ENCODE data around the gene NLK. TPM values are rescaled to one million over a fixed set of nuclear protein-coding genes. Genes with fewer than 3 reads are reported as not detected.
"Not testable (repeated sequence)": the region's sequence is repeated elsewhere in the genome, so short reads cannot be mapped to it uniquely, and the experiment has no call there.

The NLK gene
- total RNA-seq, 1 experiment from 2014 or later = 21.8 TPM

DNA sequence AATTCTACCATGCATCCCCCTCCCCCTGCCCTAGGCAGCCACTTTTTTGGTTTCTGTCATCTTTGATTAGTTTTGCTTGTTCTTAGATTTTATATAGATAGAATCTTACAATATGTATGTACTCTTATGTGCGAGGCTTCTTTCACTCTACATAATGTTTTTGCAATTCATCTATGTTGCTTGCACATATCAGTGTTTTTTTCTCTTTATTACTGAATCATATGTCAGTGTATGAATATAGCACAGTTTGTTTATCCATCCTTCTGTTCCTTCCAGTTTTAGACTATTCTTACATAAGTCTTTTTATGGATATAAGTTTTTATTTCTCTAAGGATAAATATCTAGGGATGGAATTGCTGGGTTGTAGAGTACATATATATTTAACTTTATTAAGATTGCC, 26.6 kb downstream of the NLK start:
- Histone ChIP-seq H3K4me3 (no peak overlapping the region), H3K4me1 (replicated peaks) (no peaks in the 10 kb centered on the region), H3K9me3 (replicated peaks) (0 out of 2 replicates have a peak, but pooled peaks cover 3% of the 10 kb centered on the region), H3K27me3 (replicated peaks) (no peaks in the 10 kb centered on the region), H3K27ac (no peak overlapping the region), H3K36me3 (peaks cover 13% of the 10 kb centered on the region)
- DNase-seq (ENCODE audit: low read depth in 1 of 2, low spot score in 2 of 2) = no peak

DNA sequence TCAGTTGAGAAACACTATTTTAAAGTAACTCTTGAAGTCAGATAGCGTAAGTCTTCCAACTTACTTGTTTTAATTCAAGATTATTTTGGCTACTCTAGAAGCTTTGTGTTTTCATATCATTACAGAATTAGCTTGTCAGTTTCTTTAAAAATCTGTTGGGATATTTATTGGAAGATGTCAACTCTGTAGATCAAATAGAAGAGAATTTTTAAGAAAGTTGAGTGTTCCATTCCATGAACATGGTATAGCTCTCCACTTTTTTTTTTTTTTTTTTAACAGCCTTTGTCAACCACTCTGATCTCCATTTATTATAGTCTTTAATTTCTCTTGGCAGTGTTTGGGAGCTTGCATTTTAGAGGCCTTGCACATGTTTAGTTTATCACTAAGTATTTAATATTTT, 28.7 kb downstream of the NLK start:
- Histone ChIP-seq H3K4me1 (replicated peaks) (no peaks in the 10 kb centered on the region), H3K27me3 (replicated peaks) (no peaks in the 10 kb centered on the region), H3K36me3 (peaks cover 6% of the 10 kb centered on the region), H3K9me3 (replicated peaks) (0 out of 2 replicates have a peak, but pooled peaks cover 3% of the 10 kb centered on the region), H3K27ac (no peak overlapping the region), H3K4me3 (no peak overlapping the region)
- DNase-seq (ENCODE audit: low read depth in 1 of 2, low spot score in 2 of 2) = no peak

DNA sequence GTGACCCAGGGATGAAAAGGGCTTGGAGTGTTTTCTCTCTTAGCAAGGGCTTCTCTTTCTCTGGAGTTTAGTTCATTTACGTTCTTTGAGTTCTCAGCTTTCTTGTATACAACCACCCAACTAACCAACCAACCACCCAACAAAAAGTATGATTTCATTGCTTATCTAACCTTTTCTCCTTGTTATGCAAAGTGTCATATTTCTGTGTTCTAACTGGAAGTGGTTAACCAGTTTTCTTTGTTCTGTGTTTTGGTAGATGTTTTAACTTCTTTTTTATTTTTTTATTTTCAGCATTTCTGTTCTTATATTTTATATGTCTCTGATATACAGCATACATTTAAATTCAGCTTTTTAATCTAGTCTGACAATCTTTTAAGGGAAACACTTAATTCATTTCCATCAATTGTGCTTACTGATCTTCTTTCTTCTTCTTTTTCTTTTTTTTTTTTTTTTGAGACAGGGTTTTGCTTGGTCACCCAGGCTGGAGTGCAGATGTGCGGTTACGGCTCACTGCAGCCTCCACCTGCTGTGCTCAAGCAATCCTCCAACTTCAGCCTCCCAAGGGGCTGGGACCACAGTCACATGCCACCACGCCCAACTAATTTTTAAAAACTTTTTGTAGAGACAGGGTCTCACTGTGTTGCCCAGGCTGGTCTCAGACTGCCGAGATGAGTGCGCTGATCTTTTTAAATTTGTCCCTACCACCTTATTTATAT, 29.6 kb downstream of the NLK start:
- Histone ChIP-seq H3K36me3 (peaks cover 6% of the 10 kb centered on the region), H3K27me3 (replicated peaks) (no peaks in the 10 kb centered on the region), H3K4me3 (no peak overlapping the region), H3K27ac (no peak overlapping the region), H3K4me1 (replicated peaks) (no peaks in the 10 kb centered on the region), H3K9me3 (replicated peaks) (0 out of 2 replicates have a peak, but pooled peaks cover 3% of the 10 kb centered on the region)
- DNase-seq (ENCODE audit: low read depth in 1 of 2, low spot score in 2 of 2) = no peak

DNA sequence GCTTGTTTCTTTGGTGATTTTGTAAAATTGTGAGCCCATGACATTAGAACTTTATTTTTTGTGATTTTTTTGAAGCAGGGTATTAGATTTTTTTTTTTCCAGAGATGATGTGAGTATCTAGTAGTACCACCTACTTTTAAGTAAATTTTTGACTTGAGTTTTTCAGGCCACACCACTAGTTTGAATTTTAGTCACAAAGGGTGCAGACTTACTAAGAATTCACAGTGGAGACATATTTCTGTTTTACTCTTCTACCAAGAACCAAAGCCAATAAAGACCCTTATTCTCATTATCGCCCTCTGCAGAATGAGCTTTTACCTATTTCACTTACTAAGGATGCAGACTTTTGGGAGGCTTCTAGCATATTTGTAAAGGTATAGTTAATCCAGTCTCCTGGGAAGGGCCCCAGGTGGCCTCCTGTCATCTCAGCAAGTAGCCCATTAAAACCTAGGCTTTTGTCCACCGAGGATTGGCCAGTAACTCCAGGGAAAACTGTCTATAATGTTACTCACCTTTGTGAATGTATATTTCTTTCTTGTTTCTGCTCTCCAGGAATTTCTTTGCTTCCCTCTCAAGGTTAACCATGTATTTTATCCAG, 30.6 kb downstream of the NLK start:
- no peak overlapping the region for H3K4me3 ChIP-seq
- 0 out of 2 replicates have a peak, but pooled peaks cover 3% of the 10 kb centered on the region for H3K9me3 ChIP-seq (replicated peaks)
- H3K36me3 ChIP-seq = peaks cover 6% of the 10 kb centered on the region
- no peak overlapping the region for H3K27ac ChIP-seq
- no peaks in the 10 kb centered on the region for H3K27me3 ChIP-seq (replicated peaks)
- no peaks in the 10 kb centered on the region for H3K4me1 ChIP-seq (replicated peaks)
- DNase-seq (ENCODE audit: low read depth in 1 of 2, low spot score in 2 of 2) = no peak

DNA sequence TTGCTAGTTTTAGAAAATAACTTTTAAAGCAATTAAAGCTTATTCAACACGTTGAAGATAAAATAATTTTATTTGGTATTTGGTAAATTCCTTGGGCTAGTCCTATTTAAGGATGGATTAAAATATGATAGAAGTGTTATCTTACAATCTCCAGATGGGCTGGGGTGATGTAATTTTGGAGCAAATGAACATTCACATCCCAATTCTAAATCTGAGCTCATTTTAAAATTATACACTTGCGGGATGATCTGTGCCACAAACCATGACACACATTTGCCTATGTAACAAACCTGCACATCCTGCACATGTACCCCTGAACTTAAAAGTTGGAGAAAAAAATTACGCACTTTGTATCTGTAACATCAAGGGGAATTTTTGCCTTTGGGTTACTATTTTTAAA, 31.5 kb downstream of the NLK start:
- no peak for DNase-seq (ENCODE audit: low read depth in 1 of 2, low spot score in 2 of 2)
- Histone ChIP-seq H3K9me3 (replicated peaks) (0 out of 2 replicates have a peak, but pooled peaks cover 3% of the 10 kb centered on the region), H3K36me3 (peaks cover 12% of the 10 kb centered on the region), H3K4me3 (no peak overlapping the region), H3K27me3 (replicated peaks) (no peaks in the 10 kb centered on the region), H3K4me1 (replicated peaks) (no peaks in the 10 kb centered on the region), H3K27ac (no peak overlapping the region)

DNA sequence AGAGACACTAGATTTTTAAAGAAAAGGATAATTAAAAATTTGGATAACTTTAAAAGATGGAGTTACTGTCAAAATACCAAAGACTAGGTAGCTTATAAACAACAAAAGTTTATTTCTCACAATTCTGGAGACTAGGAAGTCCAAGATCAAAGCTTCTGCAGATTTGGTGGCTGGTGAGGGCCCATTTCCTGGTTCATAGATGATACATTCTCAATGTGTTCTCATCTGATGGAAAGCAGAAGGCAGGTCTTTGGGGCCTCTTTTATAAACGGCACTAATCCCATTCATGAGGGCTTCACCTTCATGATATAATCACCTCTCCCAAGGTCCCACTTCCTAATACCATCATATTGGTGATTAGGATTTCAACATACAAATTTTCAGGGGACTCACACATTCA, 33.7 kb downstream of the NLK start:
- peaks cover 10% of the 10 kb centered on the region for H3K36me3 ChIP-seq
- H3K4me3 ChIP-seq = no peak overlapping the region
- DNase-seq (ENCODE audit: low read depth in 1 of 2, low spot score in 2 of 2) = no peak
- no peak overlapping the region for H3K27ac ChIP-seq
- no peaks in the 10 kb centered on the region for H3K27me3 ChIP-seq (replicated peaks)
- no peaks in the 10 kb centered on the region for H3K9me3 ChIP-seq (replicated peaks)
- H3K4me1 ChIP-seq (replicated peaks) = no peaks in the 10 kb centered on the region

DNA sequence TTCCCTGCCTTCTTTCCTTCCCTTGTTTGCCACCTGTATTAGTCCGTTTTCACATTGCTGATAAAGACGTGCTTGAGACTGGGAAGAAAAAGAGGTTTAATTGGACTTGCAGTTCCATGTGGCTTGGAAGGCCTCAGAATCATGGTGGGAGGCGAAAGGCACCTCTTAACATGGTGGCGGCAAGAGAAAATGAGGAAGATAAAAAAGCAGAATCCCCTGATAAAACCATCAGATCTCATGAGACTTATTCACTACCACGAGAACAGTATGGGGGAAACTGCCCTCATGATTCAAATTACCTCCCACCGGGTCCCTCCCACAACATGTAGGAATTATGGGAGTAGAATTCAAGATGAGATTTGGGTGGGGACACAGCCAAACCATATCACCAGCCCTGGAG, 34.7 kb downstream of the NLK start:
- H3K9me3 ChIP-seq (replicated peaks); H3K27me3 ChIP-seq (replicated peaks); H3K4me3 ChIP-seq; DNase-seq (ENCODE audit: low read depth in 1 of 2, low spot score in 2 of 2); H3K4me1 ChIP-seq (replicated peaks); H3K27ac ChIP-seq: not testable (repeated sequence)
- peaks cover 14% of the 10 kb centered on the region for H3K36me3 ChIP-seq

DNA sequence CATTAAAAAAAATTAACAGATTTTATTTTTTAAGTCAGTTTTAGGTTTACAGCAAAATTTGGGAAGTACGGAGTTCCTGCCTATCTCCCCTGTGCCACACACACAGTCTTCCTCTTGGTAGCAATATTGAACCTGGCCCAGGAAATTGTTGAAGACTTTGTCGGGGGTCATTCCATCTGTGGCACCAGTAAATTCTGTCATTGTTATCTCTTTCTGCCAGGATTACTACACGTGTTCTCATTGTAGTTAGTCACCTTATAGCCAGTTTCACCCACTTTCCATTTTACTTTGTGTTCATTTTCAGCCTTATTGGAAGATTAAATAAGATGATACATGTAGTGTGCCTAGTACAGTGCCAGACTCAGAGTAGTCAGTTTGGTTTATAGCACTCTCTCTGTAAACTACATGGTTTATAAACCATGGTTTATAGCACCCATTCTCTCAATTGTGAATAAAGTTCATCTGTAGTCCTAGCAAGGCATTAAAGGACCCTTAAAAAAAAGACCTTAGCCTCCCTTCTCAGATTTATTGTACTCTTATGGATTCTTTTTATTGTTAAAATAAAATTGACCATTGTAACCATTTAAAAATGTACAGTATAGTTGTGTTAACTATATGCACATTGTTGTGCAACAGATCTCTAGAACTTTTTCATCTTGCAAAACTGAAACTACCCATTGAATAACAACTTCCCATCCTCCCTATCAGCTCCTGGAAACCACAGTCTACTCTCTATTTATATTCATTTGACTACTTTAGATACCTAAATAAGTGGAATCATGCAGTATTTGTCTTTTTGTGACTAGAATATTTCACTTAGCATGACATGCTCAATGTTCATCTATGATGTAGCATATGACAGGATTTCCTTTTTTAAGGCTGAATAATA, 36.1 kb downstream of the NLK start:
- peaks cover 6% of the 10 kb centered on the region; the same call in 1 of the 2 replicates for H3K4me1 ChIP-seq (replicated peaks)
- H3K9me3 ChIP-seq (replicated peaks) = no peaks in the 10 kb centered on the region
- peaks cover 17% of the 10 kb centered on the region for H3K36me3 ChIP-seq
- no peak overlapping the region for H3K4me3 ChIP-seq
- H3K27ac ChIP-seq = no peak overlapping the region
- H3K27me3 ChIP-seq (replicated peaks) = no peaks in the 10 kb centered on the region
- no peak for DNase-seq (ENCODE audit: low read depth in 1 of 2, low spot score in 2 of 2)

DNA sequence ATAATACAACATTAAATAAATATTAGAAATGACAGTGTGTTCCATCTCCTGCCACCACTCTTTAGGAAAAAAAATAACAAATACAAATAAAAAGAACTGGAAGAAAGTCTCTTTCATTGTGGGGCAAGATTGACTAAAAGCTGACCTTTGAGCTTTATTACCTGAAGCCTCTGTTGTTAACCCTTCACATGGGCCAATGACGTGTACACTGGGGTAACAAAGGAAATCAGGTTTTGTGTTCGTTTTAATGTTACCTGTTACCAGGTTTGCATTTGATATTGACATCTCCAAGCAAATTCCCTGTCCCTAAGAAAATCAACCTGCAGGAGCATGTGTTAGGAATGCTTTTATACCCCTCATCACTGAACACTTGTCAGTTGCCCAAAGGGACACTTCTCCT, 39.0 kb downstream of the NLK start:
- H3K4me1 ChIP-seq (replicated peaks) = peaks cover 23% of the 10 kb centered on the region; the same call in 1 of the 2 replicates
- H3K4me3 ChIP-seq = no peak overlapping the region
- peaks cover 17% of the 10 kb centered on the region for H3K36me3 ChIP-seq
- H3K27ac ChIP-seq = no peak overlapping the region
- H3K9me3 ChIP-seq (replicated peaks) = no peaks in the 10 kb centered on the region
- H3K27me3 ChIP-seq (replicated peaks) = no peaks in the 10 kb centered on the region
- no peak for DNase-seq (ENCODE audit: low read depth in 1 of 2, low spot score in 2 of 2)

DNA sequence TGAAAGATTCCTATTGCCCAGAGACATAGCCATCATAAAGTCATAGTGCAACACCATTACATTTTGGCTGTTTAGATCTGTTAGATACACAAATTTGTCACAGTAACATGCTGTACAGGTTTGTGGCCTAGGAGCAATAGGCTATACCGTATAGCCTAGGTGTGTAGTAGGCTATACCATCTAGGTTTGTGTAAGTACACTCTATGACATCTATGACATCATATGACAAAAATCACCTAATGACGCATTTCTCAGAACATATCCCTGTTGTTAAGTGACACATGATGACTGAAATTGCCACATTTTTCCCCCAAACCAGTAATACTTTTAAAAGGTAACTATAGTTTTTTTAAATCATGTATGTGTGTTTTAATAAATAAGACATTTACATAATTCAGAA, 43.3 kb downstream of the NLK start:
- H3K27ac ChIP-seq = no peak overlapping the region
- H3K36me3 ChIP-seq = peaks cover 8% of the 10 kb centered on the region; the same call in 1 of the 2 replicates
- DNase-seq (ENCODE audit: low read depth in 1 of 2, low spot score in 2 of 2) = no peak
- no peaks in the 10 kb centered on the region for H3K9me3 ChIP-seq (replicated peaks)
- H3K27me3 ChIP-seq (replicated peaks) = no peaks in the 10 kb centered on the region
- peaks cover 23% of the 10 kb centered on the region; the same call in 1 of the 2 replicates for H3K4me1 ChIP-seq (replicated peaks)
- no peak overlapping the region for H3K4me3 ChIP-seq

DNA sequence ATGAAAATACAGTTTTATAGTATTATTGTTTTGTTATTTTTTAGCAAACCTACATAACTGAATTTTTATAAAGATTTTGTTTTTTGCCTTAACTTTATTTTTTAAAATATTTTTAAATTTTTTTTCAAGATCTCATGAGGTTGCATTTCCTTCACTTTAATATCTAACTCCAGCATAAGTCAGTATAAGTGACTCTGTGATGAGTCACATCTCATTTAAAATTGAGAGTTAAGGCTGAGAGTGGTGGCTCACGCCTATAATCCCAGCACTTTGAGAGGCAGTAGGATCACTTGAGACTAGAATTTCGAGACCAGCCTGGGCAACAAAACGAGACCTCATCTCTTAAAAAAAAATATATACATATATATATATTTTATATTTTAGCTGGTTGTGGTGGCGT, 44.0 kb downstream of the NLK start:
- H3K27me3 ChIP-seq (replicated peaks) = no peaks in the 10 kb centered on the region
- DNase-seq (ENCODE audit: low read depth in 1 of 2, low spot score in 2 of 2) = no peak

DNA sequence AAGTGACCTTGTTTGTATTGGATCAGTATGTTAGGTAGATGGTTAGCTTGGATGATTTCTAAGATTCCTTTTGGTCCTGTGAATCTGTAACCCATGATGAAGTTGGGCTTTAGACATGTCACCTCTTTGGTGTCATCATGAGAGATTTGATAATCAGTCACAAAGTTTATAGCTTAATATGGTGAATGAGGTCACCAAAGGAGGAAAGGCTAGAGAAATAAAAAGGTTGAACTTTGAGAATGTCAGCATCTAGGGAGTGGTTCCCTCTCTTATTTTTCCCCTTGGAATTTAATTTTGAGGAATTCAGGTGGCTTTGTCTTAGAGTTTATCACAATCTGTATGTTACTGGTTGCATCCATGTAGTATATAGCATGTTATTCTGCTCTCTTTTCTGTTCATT, 45.3 kb downstream of the NLK start:
- Histone ChIP-seq H3K27ac (no peak overlapping the region), H3K4me3 (no peak overlapping the region), H3K27me3 (replicated peaks) (no peaks in the 10 kb centered on the region), H3K4me1 (replicated peaks) (peaks cover 18% of the 10 kb centered on the region; the same call in 1 of the 2 replicates), H3K9me3 (replicated peaks) (no peaks in the 10 kb centered on the region), H3K36me3 (no peaks in the 10 kb centered on the region)
- no peak for DNase-seq (ENCODE audit: low read depth in 1 of 2, low spot score in 2 of 2)

More for the DNA sequence above, 44.0 kb downstream of the NLK start:
- Histone ChIP-seq H3K4me1 (replicated peaks) (peaks cover 22% of the 10 kb centered on the region; the same call in 1 of the 2 replicates), H3K4me3 (no peak overlapping the region), H3K9me3 (replicated peaks) (no peaks in the 10 kb centered on the region), H3K27ac (no peak overlapping the region), H3K36me3 (peaks cover 6% of the 10 kb centered on the region; the same call in 1 of the 2 replicates)

DNA sequence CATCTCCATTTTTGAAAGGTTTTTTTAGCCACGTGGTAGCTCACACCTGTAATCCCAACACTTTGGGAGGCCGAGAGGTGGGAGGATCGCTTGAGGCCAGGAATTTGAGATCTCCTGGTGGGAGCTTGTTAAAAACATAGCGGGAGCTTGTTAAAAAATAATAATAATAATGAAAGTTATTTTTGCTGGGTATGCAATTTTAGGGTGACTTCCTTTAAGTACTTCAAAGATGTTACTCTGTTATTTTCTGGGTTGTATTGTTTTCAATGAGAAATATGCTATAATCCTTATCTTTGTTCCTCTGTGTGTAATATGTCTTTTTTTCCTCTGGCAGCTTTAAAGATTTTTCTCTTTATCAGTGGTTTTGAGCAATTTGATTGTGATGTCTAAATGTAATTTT, 48.1 kb downstream of the NLK start:
- Histone ChIP-seq H3K36me3 (no peaks in the 10 kb centered on the region), H3K27ac (no peak overlapping the region), H3K9me3 (replicated peaks) (no peaks in the 10 kb centered on the region), H3K27me3 (replicated peaks) (no peaks in the 10 kb centered on the region), H3K4me1 (replicated peaks) (no peaks in the 10 kb centered on the region), H3K4me3 (no peak overlapping the region)
- no peak for DNase-seq (ENCODE audit: low read depth in 1 of 2, low spot score in 2 of 2)

DNA sequence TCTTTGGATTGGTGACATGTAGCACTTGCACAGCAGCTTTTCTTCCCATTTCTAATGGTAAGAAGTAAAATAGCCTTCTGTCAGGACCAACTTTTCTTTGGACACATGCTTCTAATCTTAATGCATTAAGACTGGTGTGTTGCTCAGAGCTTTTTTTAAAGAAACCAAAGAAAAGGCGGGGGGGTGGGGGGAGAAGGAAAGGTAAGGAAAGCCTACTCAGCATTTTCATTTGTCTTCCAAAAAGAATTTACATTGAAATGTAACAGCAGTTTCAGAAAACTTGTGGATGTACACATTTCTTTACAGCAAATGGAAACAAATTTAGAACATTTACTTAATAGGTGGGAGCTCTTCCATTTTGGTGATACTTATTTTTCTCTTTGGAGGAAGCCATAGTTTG, 49.6 kb downstream of the NLK start:
- Histone ChIP-seq H3K27me3 (replicated peaks) (no peaks in the 10 kb centered on the region), H3K4me3 (no peak overlapping the region), H3K27ac (no peak overlapping the region), H3K36me3 (0 out of 2 replicates have a peak, but pooled peaks cover 3% of the 10 kb centered on the region), H3K4me1 (replicated peaks) (no peaks in the 10 kb centered on the region), H3K9me3 (replicated peaks) (no peaks in the 10 kb centered on the region)
- DNase-seq (ENCODE audit: low read depth in 1 of 2, low spot score in 2 of 2) = no peak
